Inflammatory macrophage (primary cell): ENCODE results near the gene CROCC.
A peak's percentile ranks its signal among the peaks of the same experiment; 100 is the strongest.
"Not testable (repeated sequence)": the region's sequence is repeated elsewhere in the genome, so short reads cannot be mapped to it uniquely, and the experiment has no call there.

Experiments used
- DNase-seq, 2 donors: peaks; one replicate each; pipeline ENCODE4 v3.0.0-alpha.2; 2020 to 2022

CROCC gene

DNA sequence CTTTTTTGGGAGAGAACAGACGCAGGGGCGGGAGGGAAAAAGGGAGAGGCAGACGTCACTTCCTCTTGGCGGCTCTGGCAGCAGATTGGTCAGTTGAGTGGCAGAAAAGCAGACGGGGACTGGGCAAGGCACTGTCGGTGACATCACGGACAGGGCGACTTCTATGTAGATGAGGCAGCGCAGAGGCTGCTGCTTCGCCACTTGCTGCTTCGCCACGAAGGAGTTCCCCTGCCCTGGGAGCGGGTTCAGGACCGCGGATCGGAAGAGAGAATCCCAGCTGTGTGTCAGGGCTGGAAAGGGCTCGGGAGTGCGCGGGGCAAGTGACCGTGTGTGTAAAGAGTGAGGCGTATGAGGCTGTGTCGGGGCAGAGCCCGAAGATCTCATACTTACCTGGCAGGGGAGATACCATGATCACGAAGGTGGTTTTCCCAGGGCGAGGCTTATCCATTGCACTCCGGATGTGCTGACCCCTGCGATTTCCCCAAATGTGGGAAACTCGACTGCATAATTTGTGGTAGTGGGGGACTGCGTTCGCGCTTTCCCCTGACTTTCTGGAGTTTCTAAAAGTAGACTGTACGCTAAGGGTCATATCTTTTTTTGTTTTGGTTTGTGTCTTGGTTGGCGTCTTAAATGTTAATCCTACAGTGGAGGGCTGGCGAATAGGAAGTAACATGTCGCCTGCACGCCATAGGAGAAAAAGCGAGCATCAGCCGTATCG, 26.0 kb upstream of the CROCC start, which contains the start of gene RNU1-2:
RNU1-2 (plus strand) TSS at position 383 of the 718 bp plus-strand sequence.
- peak; percentile 98 to 99 for DNase-seq

DNA sequence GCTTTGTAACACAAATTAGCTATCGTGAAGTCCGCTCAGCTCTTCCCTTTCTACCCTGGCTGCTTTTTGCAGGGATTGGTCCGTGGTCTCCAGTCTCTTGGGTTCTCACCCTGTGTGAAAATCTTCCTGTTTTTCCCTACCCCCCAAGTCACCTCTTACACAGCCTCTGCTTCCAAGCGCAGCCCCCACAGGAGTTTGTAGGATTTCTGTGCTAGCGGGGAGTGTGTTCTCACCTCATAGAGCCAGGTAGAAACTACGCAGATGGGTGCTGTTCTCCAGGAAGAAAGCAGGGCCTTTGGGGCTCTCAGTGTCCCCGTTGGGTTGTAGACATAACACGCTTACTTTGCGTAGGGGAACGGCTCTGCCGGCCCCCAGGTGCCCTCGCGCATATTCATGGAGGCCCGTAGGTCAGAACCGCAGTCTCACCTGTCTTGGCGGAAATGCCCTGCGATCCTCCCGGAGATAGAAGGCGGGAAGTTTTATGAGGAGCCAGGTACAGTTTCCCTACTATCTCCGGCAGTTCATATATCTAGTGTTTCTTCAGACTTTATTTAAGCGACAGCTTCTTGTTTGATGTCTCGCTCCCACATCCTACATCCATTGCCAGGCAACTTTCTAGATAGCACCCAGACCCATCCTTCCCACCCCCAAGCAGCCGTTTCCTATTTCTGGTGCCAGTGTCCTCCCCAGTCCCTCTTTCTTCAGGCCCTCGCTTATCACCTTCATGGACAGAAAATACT, 25.2 kb upstream of the CROCC start:
- DNase-seq, result peak; percentile 88 to 89

DNA sequence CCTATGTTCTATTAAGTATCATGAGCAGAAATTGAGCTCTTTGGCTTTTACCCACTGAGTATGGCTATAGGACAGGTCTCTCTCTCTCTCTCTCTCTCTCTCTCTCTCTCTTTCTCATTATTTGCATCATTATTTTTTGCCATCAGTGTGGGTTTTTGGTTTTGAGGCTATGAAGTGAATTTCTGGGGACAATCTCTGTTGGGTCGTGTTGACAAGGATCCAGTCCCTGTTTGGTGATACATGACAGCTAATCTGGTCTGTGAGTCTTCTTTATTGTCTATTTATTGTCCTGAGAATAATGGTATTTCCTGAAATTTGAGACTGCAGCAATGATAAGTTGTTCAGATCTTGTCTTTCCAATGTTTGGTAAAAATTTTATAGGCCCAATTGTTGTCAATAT, 24.1 kb upstream of the CROCC start:
- DNase-seq, result not testable (repeated sequence)

DNA sequence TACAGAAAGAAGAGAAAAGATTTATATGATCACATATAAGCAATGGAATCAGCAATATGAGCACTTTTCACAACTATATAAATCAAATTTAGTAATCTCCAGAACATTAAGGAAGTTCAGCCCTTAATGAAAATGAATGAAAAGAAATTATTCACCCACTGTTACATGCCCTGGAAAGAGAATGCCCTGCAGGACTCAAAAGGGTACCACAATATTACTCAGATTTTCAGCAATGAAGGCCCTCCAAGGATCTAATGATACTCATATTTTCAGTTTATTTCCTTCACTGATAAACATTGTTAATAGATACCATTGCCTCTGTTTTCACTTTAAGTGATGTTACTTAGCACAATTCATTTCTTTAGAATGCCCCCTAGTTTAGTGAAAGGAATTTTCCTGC, 23.4 kb upstream of the CROCC start:
- not testable (repeated sequence) for DNase-seq

DNA sequence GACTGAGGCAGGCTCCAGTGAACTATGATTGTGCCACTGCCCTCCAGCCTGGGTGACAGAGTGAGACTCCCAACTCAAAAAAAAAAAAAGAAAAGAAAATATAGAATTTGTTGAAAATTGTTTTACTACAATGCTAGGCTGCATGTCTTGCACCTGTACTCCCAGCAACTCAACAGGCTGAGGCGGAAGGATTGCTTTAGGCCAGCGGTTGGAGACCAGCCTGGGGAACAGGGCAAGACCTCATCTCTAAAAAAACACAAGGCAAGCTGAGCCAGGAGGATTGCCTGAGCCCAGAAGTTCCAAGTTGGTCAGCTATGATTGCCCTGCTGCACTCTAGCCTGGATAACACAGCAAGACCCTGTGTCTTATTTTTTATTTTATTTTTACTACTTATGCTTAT, 22.7 kb upstream of the CROCC start:
- DNase-seq, result not testable (repeated sequence)

DNA sequence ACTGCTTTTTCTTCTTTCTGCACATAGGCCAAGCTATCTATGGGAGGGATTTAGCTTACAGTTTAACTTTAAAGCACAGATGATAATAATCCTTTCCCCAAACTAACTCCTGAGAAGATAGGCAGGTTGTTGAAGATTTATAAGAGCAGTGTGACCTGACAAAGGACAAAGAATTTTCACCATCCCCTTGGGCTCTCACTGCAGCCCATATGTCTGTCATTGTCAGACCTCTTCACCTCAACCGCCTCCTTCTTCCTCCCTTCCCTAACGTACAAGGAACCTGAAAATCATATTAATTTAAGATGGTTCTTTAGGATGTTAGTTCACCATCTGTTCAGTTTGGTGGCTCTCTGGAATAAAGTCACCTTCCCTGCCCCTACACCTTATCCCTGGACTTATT, 21.0 kb upstream of the CROCC start:
- peak in 1 of 2 donors; percentile 20 for DNase-seq

DNA sequence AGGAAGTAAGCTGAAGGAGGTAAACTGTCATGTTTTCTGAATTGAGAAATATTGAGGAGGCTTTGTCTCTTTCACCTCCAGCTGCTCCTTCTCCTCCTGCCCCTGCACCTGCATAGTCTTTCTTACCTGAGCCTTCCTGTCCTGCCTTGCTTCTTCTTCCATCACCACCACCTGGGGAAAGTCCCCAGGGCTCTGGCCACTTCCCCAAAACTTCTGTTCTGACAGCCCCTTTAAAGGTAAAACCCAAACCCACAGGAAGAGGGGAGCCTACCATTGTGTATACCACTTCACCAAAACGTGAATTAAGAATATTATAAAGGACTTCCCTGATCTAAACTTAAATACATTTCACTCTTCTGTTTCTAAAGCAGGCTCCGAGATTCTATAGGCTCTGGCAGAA, 20.4 kb upstream of the CROCC start:
- DNase-seq, result not testable (repeated sequence)

DNA sequence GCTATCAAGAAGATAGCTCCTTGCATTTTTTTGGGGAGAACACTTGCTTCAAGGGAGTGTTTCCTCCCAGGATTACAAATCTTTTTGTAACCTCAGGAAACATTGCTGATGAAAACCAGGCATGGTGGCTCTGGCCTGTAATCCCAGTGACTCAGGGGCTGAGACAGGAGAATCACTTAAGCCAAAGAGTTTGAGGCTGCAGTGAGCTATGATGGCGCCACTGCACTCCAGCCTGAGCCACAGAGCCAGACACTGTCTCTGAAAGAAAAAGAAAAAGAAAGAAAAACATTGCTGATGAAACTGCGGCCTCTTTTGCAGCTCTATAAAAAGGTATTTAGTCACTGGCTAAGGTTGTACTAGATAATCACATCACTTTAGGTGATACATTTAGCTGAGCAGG, 18.7 kb upstream of the CROCC start:
- peak in 1 of 2 donors; percentile 11 for DNase-seq

DNA sequence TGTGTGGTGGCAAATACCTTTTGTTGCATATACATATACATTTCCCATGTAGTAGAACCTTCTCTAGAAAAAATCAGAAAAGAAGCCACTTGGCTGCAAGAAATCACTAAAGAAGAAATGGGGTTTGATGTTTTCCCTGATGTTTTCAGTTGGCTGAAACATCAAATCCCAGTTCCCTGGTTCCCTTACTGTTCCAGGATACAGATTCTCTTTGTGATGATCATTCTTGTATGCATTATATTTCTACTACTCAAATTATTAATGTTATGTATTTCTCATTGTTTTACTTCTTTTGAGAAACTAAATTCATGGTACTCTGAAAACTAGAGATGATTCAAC, 18.3 kb upstream of the CROCC start:
- no peak for DNase-seq

DNA sequence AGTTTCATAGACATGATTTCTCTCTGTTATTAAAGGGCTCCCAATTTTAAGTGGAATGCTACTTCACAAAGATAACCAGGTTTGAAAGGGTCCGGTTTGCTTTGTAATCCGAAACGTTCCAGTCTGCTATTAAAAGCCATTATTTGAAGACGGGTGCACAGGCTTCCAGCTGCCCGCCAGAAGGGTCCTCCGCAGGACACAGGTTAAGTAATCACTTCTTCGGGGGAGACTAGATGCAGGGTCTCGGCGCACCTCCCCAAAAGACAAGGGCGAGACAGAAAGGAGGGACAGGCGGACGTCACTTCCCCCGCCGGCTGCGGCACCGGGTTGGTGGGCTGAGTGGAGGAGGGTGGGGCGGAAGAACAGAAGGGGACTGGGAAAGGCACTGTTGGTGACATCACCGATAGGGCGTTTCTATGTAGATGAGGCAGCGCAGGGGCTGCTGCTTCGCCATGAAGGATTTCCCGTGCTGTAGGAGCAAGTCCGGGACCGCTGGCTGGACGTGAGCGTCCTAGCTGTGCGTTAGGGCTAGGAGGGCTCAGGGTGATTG, 17.1 kb upstream of the CROCC start:
- peak; percentile 98 to 99 for DNase-seq

DNA sequence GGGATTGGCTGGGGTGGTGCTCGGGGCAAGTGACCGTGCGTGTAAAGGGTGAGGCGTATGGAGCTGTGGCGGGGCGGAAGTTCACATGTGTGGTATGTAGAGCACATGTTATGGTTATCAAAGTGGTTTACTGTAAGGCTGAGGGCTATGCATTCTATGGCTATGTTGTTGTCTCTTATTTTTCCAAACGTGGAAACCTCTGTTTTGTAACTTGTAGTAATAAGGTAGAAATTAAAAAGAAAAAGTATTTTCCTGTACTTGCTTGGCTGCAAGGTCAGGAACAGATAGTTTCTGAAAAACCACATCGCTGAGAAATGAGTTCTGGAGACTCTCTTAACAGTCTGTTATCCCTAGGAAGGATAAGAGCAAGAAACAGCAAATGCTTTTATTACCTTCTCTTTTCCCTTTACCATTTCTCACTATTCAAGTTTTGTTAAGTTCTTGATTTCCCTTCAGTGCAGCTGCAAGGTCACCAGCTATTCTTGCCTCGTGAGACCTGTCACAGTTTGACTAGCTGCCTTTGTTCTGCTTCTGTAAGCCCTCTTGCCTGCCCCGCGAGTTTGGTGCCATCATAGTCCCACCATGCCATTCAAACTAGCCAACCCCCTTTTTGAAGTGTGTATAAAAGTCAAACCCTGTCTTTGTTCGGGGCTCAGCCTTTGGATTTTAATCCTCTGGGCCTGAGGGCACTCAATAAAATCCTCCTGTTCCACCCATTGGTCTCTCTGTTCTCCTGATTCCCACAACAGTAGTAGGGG, 16.4 kb upstream of the CROCC start:
- peak; percentile 63 to 86 for DNase-seq

DNA sequence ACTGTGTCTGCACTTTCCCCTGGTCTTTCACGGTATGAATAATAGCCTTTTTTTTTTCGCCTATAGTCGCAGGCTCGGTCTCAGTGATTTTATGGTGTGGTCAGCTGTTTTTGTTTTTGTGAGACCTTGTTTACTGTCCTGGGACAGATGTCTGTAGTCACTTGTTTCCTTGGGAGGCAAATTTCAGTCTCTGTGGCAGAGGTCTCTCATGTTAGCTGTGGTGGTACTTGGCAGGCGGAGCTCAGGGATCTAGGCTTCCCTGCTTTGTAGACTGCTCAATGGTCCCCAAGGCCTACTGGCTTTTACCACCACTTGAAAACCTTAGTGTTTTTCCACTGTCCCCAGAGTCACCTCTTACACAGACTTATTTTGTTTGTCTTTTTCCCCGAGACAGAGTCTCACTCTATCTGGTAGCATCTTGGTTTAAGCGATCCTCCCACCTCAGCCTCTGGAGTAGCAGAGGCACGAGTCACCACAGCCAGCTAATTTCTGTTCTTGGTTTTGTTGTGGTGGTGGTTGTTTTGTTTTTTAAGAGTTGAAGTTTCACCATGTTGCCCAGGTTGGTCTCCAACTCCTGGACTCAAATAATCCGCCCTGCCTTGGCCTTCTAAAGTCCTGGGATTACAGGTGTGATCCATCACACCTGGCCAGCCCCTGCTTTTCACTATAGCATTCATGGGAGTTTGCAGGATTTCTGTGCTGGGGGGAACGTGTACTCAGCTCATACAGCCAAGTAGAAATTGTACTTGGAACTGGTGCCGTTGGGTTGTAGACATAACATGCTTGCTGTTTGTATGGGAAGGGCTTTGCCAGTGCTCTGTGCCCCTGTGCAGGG, 15.6 kb upstream of the CROCC start:
- no peak for DNase-seq

DNA sequence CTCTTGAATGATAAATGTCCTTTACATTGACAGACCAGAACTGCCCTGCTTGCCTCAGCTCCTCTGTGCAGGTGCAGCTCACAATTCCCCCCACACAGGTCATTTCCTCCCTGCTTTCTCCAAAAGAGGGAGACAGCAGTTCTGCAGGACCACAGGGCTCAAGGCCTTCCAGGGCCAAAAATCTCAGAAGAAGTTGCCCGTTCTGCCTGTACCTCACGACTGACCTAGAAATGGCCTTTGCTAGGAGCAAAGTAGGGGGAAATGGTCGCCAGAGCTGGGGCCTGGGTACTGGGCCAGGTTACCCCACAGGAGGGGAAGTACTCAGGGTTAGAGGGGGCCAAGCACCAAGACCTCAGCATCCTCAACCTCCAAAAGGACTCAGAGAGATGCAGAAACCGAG, 14.9 kb upstream of the CROCC start:
- DNase-seq, result no peak

DNA sequence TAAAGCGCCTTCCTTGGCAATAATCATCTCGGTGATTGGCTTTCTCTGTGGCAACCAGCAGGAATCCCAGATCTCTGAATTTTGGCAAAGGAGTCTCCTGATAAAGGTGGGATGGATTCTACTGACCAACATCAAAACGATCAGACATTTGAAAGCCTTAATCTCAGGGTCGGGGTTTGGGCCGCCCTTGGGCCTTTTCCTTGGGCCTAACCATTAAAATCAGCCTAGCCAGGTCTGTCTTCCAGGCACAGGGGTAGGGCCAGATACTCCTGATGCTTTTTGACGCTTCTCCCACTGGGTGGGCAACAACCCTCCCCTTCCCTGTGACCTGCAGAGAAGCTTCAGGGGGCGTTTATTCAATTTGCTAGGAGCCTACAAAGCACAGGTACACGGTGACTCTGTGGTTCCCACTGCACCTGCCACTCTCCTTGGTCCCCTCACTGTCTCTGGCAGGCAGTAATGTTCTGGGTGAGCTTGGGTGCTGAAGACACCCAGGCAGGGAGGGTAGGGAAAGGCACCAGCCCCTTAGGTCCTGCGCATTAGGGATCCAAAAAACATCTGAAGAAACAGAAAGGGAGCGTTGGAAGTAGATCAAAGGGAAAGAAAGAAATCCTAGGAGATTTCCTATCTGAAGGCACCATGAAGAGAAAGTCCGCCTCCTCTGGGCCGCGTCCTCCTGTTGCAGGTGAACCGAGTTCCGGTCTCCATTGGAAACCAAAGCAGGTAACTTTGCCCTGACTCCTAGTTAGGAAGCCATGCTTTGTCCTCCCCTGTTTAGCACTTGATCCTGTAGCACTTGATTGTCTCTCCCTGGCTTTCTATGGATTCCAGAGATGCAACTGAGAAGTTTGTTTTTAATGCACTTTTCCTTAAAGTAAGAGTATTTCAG, 13.6 kb upstream of the CROCC start:
- DNase-seq, result no peak

DNA sequence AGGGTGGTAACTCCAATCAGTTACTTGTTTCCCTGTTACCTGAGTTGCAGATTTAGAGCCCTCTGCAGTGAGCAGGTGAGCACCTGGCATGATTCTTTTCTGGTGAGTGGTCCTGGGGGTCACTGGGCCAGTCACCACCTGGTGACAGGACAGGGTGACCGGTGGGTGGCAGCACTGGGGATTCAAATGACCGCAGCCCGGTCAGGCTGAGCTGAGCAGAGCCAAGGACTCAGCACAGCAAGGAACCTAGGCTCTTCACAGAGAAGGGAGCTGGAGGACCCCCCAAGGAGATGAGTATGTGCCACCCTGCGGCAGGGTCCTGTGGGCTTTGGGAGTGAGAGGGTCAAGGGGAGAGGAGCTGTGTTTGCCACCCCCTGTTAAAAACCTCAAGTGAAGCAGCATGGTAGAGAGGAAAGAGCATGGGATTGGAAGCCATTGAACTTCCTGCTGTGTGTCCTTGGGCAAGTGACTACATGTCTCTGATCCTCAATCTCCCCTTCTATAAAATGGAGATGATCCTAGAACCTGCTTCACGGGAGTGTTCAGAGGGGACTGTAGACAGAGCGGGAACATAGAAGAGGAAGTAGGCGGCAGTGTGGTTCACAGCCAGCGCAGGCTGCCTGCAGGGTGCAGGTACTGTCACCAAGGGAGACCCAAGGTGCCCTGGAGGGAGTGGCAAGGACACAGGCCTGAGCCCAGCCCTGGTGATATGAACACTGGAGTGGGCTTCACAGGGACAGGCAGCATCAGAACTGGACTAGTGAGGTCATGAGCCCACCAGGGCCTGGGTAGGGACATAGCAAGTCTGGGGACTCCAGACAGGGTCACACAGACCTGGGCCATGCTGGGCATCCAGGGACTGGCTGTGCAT, 9.6 kb upstream of the CROCC start:
- not testable (repeated sequence) for DNase-seq

DNA sequence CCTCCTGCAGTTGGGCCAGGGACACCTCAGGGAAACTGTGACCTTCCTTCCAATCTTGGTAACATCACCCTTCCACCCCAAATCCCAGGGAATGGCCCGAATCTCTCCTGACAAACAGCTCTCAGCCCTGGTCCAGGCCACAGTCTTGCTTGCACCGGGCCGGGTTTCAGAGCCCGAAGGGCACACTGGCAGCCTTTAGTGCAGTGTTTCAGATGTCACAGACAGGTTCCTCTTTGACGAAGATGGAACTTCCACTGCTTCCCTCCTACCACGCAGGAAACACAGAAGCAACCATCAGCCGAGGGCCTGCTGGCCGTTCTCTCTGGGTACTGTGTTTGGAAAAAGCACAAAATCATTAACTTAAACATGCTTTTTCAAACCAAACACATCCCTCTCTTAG, 9.0 kb upstream of the CROCC start:
- DNase-seq, result peak; percentile 55 to 75

DNA sequence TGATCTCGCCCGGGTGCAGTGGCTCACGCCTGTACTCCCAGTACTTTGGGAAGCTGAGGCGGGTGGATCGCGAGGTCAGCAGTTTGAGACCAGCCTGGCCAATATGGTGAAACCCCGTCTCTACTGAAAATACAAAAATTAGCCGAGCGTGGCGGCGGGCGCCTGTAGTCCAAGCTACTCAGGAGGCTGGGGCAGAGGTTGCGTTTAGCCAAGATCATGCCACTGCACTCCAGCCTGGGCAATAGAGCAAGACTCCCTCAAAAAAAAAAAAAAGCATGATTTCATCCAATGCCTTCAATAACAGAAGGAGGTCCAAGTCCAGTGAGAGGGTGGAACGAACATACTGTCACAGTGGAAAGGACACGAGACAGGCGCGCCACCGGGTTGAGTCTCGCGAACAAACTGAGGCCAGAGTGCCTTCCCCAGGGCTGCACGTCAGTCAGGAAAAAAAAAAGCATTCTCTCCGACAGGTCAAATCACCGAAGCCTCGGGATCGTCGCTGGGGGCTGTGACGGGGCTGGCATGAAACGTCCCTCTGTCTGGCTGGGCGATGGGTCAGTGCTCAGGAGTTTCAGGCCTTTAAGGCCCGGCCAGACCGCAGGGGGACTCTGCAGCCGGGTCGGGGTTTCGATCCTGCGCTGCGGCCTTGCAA, 8.4 kb upstream of the CROCC start:
- no peak for DNase-seq

DNA sequence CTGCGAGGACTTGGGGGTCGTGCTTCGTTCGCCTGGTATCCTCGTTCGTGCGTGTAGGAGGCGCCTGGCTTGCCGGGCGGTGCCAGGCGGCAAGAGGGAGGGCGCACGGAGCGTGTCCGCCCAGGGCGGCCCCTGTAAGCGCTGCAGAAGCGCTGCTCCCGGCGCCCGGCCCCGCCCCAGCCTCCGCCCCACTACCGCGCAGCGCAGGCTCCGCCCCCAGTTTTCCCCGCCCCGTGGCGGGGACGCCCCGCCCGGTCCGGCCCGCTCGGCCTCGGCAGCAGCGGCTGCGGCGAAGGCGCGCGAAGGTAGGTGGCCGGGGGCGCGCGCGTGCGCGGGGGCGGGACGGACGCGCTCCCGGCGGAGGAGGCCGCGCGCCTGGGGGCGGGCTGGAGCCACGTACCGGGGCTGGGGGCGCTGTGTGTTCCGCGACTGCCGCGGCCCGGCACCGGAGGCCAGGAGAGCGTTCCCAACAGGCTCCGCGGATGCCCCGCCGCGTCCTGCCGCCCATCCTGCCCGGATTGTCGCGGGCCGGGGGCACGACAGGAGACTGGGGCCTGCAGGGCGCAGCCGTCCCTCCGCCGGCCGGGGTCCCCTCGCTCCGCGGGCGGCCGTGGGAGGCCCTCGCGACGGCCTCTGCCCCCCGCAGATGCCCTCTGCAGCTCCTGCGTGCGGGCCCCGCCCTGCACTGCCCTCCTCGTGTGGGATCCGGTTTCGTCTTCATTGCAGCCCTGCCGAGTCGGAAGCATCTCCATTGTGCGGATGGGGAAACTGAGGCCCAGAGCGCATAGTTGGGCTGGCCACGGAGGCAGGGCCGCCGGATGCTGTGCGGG, 7.7 kb upstream of the CROCC start:
- DNase-seq, result peak; percentile 91 to 95
